GM18909 (cell line): ENCODE results near the gene PDILT.

Experiments used
- ATAC-seq: cut with Tn5 transposase; IDR thresholded peaks from one replicate; pipeline ENCODE4 v1.9.1; 2021; ENCODE audit warnings: mild to moderate bottlenecking; ENCODE audit not compliant: unreplicated experiment, poor library complexity

Gene PDILT

GRCh38 chr16:20372701-20373100, 31.8 kb downstream of the PDILT start:
- ATAC-seq: no peak

- ATAC-seq: no peak
Observed at GRCh38 chr16:20369452-20370054, 35.0 kb downstream of the PDILT start.

- ATAC-seq: no peak
Observed at GRCh38 chr16:20364051-20364450, 40.5 kb downstream of the PDILT start.

- no peak for ATAC-seq
Observed at GRCh38 chr16:20363191-20363590, 41.3 kb downstream of the PDILT start.

- ATAC-seq: no peak
Observed at GRCh38 chr16:20359997-20360396, 44.5 kb downstream of the PDILT start.

- ATAC-seq: no peak
Observed at GRCh38 chr16:20355114-20355782, 49.3 kb downstream of the PDILT start.

GRCh38 chr16:20353379-20353778, 51.2 kb downstream of the PDILT start:
- no peak for ATAC-seq

GRCh38 chr16:20352615-20353014, 51.9 kb downstream of the PDILT start, which contains the start of gene UMOD:
UMOD (minus strand) TSS chr16:20352715; CDS start chr16:20350737, 1,978 bp downstream.
- ATAC-seq: no peak

- ATAC-seq: no peak
Observed at GRCh38 chr16:20349615-20350014, 54.9 kb downstream of the PDILT start.

GRCh38 chr16:20348365-20349185, 56.0 kb downstream of the PDILT start:
- ATAC-seq: no peak

GRCh38 chr16:20347666-20348364, 56.7 kb downstream of the PDILT start:
- no peak for ATAC-seq

GRCh38 chr16:20344611-20345010, 59.9 kb downstream of the PDILT start:
- ATAC-seq: no peak

- no peak for ATAC-seq
Observed at GRCh38 chr16:20339744-20340143, 64.8 kb downstream of the PDILT start.

GRCh38 chr16:20336955-20337354, 67.6 kb downstream of the PDILT start:
- ATAC-seq: no peak

- no peak for ATAC-seq
Observed at GRCh38 chr16:20334396-20334795, 70.1 kb downstream of the PDILT start.

GRCh38 chr16:20333120-20333519, 71.4 kb downstream of the PDILT start:
- ATAC-seq: no peak

GRCh38 chr16:20332411-20332810, 72.1 kb downstream of the PDILT start:
- ATAC-seq: no peak

GRCh38 chr16:20331635-20332034, 72.9 kb downstream of the PDILT start:
- no peak for ATAC-seq

GRCh38 chr16:20329392-20330138, 75.0 kb downstream of the PDILT start:
- no peak for ATAC-seq

GRCh38 chr16:20327444-20328041, 77.0 kb downstream of the PDILT start, which contains the start of gene GP2:
GP2 (minus strand) TSS chr16:20327513; CDS start chr16:20326431, 1,082 bp downstream.
- no peak for ATAC-seq
